ENCODE data around the gene HOOK2. TPM values are rescaled to one million over a fixed set of nuclear protein-coding genes. Genes with fewer than 3 reads are reported as not detected.

HOOK2 gene
- total and polyA plus RNA-seq, 4 donors: 39.8 to 67.4 (median 50.6) TPM

DNA sequence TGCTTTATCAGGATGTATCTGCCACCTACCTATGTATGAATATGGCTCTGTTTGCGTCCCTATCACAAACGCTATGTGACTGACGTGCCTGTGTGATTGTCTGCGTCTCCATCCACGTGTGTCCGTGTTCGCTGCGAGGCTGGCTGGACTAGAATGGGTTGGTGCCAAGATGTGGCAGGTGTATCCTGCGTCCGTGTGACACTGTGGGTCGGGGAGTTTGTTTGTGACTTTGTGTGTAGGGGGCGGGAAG is 6.7 kb upstream of the HOOK2 start:
- Histone ChIP-seq H3K27ac (ENCODE audit: low read depth in 1 of 2, low read length in 1 of 2) (peak overlapping the region; percentile 86 to 87), H3K9ac (ENCODE audit: insufficient read depth in 1 of 2, low read length in 2 of 2) (peak overlapping the region; percentile 39 to 94), H3K4me1 (ENCODE audit: control insufficient read depth in 5 of 5, insufficient read depth in 5 of 5, low read length in 5 of 5) (peaks cover 0 to 79% (median 42%) of the 10 kb centered on the region in 5 donors), H3K36me3 (ENCODE audit: control insufficient read depth in 4 of 4, insufficient read depth in 4 of 4, low read length in 4 of 4) (no peaks in the 10 kb centered on the region), H3K27me3 (ENCODE audit: control insufficient read depth in 3 of 3, insufficient read depth in 3 of 3, low read length in 2 of 3) (no peaks in the 10 kb centered on the region), H3K9me3 (ENCODE audit: control insufficient read depth in 4 of 4, insufficient read depth in 3 of 4, low read length in 3 of 4) (no peaks in the 10 kb centered on the region), H3K4me3 (peak overlapping the region; percentile 40)
- ATAC-seq (ENCODE audit: insufficient read depth, low FRiP score) (no peak), DNase-seq (peak in 1 of 3 donors; percentile 62)
- WGBS, 2 donors: 0 to 2% methylated on average over 12 of the region's 12 CpGs
- no peak for TF ChIP-seq CTCF (IDR thresholded peaks at IDR 0.05; ENCODE audit: control extremely low read depth, extremely low read depth)

DNA sequence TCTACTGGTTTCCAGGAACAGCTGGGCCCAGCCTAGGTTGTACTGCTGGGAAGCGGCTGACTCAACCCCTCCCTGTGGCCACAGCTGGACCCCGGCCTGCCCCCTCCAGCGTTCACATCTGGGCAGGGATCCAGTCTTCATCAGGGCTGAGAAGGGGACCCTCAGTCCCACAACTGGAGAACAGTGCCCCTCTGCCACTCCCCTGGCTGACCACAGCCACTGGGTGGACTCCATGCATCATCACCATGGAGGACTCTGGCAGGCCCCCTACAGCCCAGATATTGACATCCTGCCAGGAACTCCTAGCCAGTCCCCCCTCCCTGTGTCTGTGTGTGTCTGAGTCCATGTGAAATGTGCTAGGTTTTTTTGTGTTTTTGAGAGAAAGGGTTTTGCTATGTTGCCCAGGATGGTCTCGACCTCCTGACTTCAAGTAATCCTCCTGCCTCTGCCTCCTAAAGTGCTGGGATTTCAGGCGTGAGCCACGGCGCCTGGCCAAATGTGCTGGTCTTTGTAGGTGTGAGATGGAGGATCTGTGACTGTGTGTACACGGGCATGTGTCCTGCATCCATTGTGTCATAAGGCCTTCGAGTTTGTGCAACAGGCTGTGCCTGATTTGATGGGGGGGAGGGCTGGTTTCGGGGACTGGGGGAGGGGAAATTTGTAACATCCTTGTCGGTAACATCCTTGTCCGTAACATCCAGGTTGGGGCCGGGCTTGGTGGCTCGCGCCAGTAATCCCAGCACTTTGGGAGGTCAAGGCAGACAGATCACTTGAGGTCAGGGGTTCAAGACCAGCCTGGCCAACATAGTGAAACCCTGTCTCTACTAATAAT is 4.0 kb upstream of the HOOK2 start:
- Histone ChIP-seq H3K4me3 (no peak overlapping the region), H3K9ac (ENCODE audit: insufficient read depth in 1 of 2, low read length in 2 of 2) (peak overlapping the region in 1 of 2 donors; percentile 24), H3K4me1 (ENCODE audit: control insufficient read depth in 5 of 5, insufficient read depth in 5 of 5, low read length in 5 of 5) (peaks cover 0 to 58% (median 27%) of the 10 kb centered on the region in 5 donors), H3K27me3 (ENCODE audit: control insufficient read depth in 3 of 3, insufficient read depth in 3 of 3, low read length in 2 of 3) (no peaks in the 10 kb centered on the region), H3K9me3 (ENCODE audit: control insufficient read depth in 4 of 4, insufficient read depth in 3 of 4, low read length in 3 of 4) (no peaks in the 10 kb centered on the region), H3K27ac (ENCODE audit: low read depth in 1 of 2, low read length in 1 of 2) (peak overlapping the region; percentile 86 to 91), H3K36me3 (ENCODE audit: control insufficient read depth in 4 of 4, insufficient read depth in 4 of 4, low read length in 4 of 4) (peaks cover 0 to 2% (median 0%) of the 10 kb centered on the region in 4 donors)
- DNase-seq (peak; percentile 95), ATAC-seq (ENCODE audit: insufficient read depth, low FRiP score) (no peak)
- TF ChIP-seq CTCF (IDR thresholded peaks at IDR 0.05; ENCODE audit: control extremely low read depth, extremely low read depth): no peak
- WGBS, 2 donors: 33 to 62% methylated on average over 15 of the region's 15 CpGs

- H3K4me1 ChIP-seq (ENCODE audit: control insufficient read depth in 5 of 5, insufficient read depth in 5 of 5, low read length in 5 of 5): peaks cover 0 to 53% (median 22%) of the 10 kb centered on the region in 5 donors
- no peaks in the 10 kb centered on the region for H3K27me3 ChIP-seq (ENCODE audit: control insufficient read depth in 3 of 3, insufficient read depth in 3 of 3, low read length in 2 of 3)
- no peak overlapping the region for H3K4me3 ChIP-seq
- H3K27ac ChIP-seq (ENCODE audit: low read depth in 1 of 2, low read length in 1 of 2): peak overlapping the region; percentile 86 to 91
- DNase-seq (no peak), ATAC-seq (ENCODE audit: insufficient read depth, low FRiP score) (no peak)
- no peak for TF ChIP-seq CTCF (IDR thresholded peaks at IDR 0.05; ENCODE audit: control extremely low read depth, extremely low read depth)
- H3K36me3 ChIP-seq (ENCODE audit: control insufficient read depth in 4 of 4, insufficient read depth in 4 of 4, low read length in 4 of 4): peaks cover 0 to 3% (median 0%) of the 10 kb centered on the region in 4 donors
- WGBS, 2 donors: 34 to 48% methylated on average over 6 of the region's 6 CpGs
- no peaks in the 10 kb centered on the region for H3K9me3 ChIP-seq (ENCODE audit: control insufficient read depth in 4 of 4, insufficient read depth in 3 of 4, low read length in 3 of 4)
- peak overlapping the region in 1 of 2 donors; percentile 72 for H3K9ac ChIP-seq (ENCODE audit: insufficient read depth in 1 of 2, low read length in 2 of 2)
Observed at GRCh38 chr19:12778905-12779161, 3.5 kb upstream of the HOOK2 start.

Data from lung (tissue), 12 donors.